HG02588 (cell line): ENCODE data around the gene GAMT.

ENCODE experiments used
- ATAC-seq: cut with Tn5 transposase; IDR thresholded peaks from one replicate; pipeline ENCODE4 v1.9.1; 2021; ENCODE audit warnings: mild to moderate bottlenecking, moderate library complexity; ENCODE audit not compliant: unreplicated experiment

The GAMT gene

GRCh38 chr19:1369214-1369805 is 32.0 kb downstream of the GAMT start:
- no peak for ATAC-seq

- ATAC-seq: no peak
Observed at GRCh38 chr19:1366899-1367870, 34.2 kb downstream of the GAMT start.

GRCh38 chr19:1366296-1366695 is 35.0 kb downstream of the GAMT start:
- ATAC-seq: no peak

GRCh38 chr19:1365319-1366269 is 35.7 kb downstream of the GAMT start:
- no peak for ATAC-seq

- ATAC-seq: no peak
Observed at GRCh38 chr19:1364070-1364704, 37.2 kb downstream of the GAMT start.

GRCh38 chr19:1363599-1363998 is 37.7 kb downstream of the GAMT start:
- no peak for ATAC-seq

GRCh38 chr19:1362387-1363257 is 38.7 kb downstream of the GAMT start:
- ATAC-seq: no peak

- ATAC-seq: no peak
Observed at GRCh38 chr19:1361601-1362386, 39.5 kb downstream of the GAMT start.

GRCh38 chr19:1360818-1361461 is 40.4 kb downstream of the GAMT start:
- no peak for ATAC-seq

GRCh38 chr19:1360126-1360817 is 41.1 kb downstream of the GAMT start:
- no peak for ATAC-seq

- ATAC-seq: no peak
Observed at GRCh38 chr19:1357531-1358109, 43.7 kb downstream of the GAMT start.

- no peak for ATAC-seq
Observed at GRCh38 chr19:1356508-1356865, 44.9 kb downstream of the GAMT start.

GRCh38 chr19:1355568-1356507 is 45.5 kb downstream of the GAMT start:
- ATAC-seq: no peak

GRCh38 chr19:1354970-1355567 is 46.3 kb downstream of the GAMT start:
- peak; percentile 39 for ATAC-seq

- ATAC-seq: no peak
Observed at GRCh38 chr19:1353144-1353543, 48.2 kb downstream of the GAMT start.

- ATAC-seq: no peak
Observed at GRCh38 chr19:1351381-1351851, 49.9 kb downstream of the GAMT start.
